SKM-1 treated with dmso at 0.1 percent for 144 hours (cell line): ENCODE data around the gene SECISBP2L.

Experiments
- DNase-seq: peaks from one replicate; lab custom pipeline; 2025; ENCODE audit not compliant: unreplicated experiment; lab: John Stamatoyannopoulos, UW

SECISBP2L gene

GRCh38 chr15:49059491-49059890, 13.2 kb upstream of the SECISBP2L start:
- no peak for DNase-seq

- DNase-seq, result no peak
Measured at GRCh38 chr15:49058559-49058958, 12.3 kb upstream of the SECISBP2L start.

- DNase-seq, result no peak
Measured at GRCh38 chr15:49055630-49056029, 9.4 kb upstream of the SECISBP2L start.

DNA sequence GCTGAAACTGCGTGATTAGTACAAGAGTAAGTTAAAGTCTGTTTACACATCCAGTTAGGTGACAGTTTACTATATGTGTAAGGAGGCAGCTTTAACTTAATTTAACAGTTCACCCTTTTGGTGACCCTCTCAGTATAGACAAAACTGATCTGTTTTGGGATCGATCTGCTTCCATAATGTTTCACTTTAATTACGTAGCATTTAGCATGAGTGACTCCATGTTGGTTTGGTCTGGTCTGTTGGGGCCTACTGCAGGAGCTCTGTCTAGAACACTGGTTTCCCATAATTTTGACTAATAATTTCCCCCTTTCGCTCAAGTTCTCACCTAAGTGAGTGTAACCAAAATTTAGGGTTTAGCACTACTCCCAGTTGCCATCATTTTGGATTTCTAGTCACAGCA, 6.4 kb upstream of the SECISBP2L start:
- no peak for DNase-seq

- no peak for DNase-seq
Measured at GRCh38 chr15:49047456-49047855, 1.2 kb upstream of the SECISBP2L start.

- peak; percentile 35 for DNase-seq
Measured at GRCh38 chr15:49045751-49046219, 461 bp downstream of the SECISBP2L start.

GRCh38 chr15:49044766-49045606, 1.3 kb downstream of the SECISBP2L start:
- no peak for DNase-seq

DNA sequence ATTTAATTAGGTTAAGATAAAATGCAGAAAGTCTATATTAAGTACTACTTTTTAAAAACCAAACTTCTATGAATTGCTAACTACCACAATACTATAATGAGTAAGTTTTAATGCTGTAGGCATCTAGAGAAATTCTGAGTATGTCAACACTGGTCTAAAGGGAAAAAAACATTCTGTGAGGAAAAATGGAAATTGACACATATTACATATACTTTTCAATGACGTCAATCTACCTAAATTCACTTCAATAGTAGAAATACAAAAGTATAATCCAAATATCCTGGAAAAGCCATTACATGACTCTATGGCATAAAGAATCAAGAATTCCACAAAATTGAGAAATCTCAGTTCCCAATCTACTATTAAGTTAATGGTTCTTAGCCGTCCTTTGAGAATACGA, 2.2 kb downstream of the SECISBP2L start:
- no peak for DNase-seq

- DNase-seq, result no peak
Measured at GRCh38 chr15:49042165-49042564, 4.1 kb downstream of the SECISBP2L start.

DNA sequence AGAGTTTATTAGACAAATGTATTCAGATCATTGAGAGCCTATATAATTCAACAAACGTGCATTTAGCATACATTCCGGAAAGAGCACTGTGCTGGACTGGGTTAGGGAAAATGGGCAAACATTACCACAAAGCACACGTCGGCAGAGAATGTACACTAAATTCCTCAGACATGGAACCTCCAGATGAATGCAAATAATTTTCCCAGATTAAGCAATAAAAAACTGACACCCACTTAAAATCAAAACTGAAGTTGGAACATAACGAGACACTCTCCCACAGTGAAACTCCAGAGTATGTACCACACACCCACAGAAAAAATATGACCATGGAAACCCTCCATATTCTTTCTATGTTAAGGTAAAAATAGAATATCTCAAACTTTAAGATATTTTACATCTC, 4.8 kb downstream of the SECISBP2L start:
- no peak for DNase-seq

DNA sequence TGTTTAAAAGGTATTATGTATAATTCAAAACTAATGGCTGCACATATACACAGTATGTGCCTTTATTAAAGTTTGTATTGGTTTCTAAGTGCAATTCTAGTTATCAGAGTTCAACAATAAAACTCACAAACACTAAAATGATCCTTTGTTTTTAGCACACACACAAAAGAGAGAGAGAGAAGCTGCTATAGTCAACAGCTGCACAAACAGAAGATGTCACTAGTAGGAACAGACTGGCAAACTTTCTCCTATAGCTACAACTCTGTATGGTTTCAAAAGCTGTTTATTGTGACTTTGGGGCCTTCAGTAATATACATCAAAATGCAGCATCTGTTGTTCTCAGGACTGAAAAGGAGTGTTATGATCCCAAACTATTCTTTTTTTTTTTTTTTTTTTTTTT, 6.1 kb downstream of the SECISBP2L start:
- no peak for DNase-seq

DNA sequence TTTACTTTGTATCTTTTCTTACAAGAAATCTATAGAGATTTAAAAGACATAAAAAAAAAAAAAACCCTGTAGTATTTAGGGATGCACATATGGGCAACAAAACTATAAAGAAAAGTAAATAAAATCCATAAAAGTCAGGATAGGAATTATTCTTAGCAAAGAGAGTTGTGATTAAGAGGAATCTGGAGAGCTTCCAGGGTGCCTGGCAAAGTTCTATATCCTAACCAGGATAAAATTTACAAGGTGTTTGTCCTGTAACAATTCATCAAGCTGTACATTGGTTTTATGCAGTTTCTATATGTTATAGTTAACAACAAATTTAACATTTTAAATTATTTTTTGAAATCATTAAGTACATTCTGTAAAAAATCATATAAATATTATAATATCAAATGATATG, 7.9 kb downstream of the SECISBP2L start:
- no peak for DNase-seq

GRCh38 chr15:49037546-49037940, 8.7 kb downstream of the SECISBP2L start:
- no peak for DNase-seq

DNA sequence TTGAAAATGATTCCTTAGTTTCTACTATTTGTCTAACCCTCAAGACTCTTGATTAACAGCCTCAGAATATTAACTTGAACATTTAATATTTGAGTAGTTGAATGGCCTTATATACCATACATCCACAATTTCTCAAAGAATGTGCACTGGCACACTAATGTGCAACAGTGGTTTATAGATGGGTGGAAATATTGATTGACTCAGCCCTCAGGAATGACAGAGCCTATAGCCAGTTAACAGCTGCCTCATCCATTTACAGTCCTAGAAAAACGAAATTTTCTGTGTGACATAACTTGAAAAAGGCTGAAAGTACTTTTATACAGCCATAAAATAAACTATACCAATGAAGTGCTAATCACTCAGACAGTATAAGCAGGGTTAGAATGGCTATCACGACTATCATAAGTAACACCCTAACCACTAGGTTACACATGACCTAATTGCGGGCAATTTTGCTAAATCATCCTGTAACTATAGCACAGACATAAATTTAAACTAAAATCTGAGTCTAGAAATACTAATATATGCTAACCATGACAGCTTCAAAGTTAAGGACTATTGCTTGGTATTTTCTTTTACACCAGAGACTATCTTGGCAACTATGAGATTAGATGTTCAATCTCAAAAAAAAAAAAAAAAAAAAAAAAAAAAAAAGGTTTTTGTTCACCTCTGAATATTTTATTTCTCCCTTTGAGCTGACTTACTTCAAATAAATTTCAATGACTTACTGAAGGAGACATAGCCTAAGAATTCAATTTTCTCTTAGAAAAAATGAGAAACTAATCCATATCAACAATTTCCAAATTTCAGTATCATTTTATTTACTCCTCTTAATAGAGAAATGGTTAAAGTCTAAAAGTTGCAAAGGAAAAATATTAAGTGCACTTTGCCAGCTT, 9.3 kb downstream of the SECISBP2L start:
- no peak for DNase-seq

- DNase-seq, result no peak
Measured at GRCh38 chr15:49035825-49036224, 10.4 kb downstream of the SECISBP2L start.

DNA sequence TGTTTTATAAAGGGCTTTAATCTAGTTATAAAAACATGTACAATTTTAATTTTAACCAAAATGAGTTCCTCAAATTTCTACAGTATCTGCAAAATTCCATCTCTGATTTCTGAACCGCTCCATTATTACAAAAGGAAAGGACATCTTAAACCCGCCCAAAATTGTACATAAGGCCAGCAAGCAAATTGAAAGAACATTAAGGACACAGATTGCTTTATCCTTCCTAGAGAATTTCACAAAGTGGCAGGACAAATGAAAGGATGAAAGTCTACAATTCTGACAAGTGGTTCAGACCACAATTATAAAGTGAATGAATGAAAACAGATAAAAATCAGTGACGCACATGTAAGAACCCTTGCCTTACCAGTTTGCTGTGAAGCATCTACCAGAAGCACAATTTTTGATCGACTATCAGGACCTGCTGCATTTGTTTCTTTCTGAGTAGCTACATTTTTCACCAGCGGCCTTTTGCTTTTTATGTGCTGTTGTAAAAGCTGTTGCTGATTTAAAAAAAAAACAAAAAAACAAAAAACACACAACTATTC, 13.6 kb downstream of the SECISBP2L start:
- DNase-seq, result no peak

- no peak for DNase-seq
Measured at GRCh38 chr15:49031804-49032203, 14.4 kb downstream of the SECISBP2L start.

GRCh38 chr15:49026700-49027099, 19.5 kb downstream of the SECISBP2L start:
- no peak for DNase-seq

DNA sequence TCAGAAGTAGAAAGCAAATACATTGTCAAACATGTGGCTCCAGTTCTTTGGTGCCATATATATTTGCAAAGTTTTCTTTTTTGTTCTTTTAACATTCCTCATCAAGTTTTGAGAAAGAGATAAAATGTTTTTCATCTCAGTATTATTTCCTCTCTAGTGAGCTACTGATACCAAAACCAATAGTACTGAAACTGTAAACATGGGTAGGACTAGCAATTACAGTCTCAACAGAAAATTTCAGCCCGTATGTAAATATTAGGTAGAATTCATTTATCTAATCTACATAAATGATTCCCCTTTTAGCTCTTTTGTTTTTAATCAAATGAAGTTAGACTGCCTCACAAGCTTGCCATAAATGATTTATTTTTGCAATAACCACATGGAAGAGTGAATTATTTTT, 21.4 kb downstream of the SECISBP2L start:
- no peak for DNase-seq

- no peak for DNase-seq
Measured at GRCh38 chr15:49023354-49023753, 22.9 kb downstream of the SECISBP2L start.

GRCh38 chr15:49015896-49016295, 30.4 kb downstream of the SECISBP2L start:
- DNase-seq, result no peak

DNA sequence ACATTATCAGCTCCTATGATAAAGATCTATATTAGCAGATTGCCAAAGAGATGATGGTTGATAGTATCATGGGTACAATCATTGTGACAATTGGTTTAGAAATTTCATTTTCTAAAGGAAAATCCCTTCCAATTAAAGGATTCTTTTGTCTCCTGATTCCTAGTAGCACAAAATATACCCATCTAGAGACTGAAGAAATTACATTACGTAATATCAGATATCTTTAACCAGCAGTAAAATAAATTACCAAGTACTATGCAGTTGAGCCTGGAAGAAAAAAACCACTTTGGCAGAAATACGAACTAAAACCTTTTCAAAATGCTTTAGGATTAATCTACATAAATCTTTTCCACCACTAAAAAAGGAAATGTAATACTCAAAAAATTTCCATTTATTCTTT, 46.9 kb downstream of the SECISBP2L start:
- no peak for DNase-seq
